ENCODE data around the gene KRTAP5-1. TPM values are rescaled to one million over a fixed set of nuclear protein-coding genes. Genes with fewer than 3 reads are reported as not detected.

The KRTAP5-1 gene
- total and polyA plus RNA-seq, 12 donors = 0.10 TPM; not detected in 11

DNA sequence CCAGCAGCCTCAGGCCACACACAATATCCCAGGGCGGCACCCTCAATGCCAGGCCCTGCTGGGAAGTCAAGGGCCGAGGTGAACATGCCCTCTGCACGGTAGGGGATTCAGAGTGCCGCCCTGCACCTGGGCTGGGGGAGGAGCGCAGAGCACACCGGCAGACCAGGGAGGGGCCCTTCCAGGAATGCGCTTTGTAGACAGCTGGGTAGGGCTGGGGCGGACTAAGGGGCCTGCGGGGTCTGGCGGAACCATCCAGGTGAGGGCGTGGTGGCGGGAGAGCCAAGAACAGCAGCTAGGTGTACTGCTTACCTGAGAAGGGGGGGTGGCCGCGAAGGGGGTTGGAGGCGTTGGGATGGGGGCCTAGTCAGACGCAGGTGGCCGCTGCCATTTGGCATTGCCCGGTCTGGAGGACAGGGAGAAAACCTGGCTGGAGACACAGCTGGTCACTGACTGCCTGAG is 39.0 kb downstream of the KRTAP5-1 start:
- 13 to 18% (median 16%) methylated on average over 9 to 18 of the region's 18 CpGs; no CpG with 5 or more reads in 1 of the 4 donors for WGBS, 4 donors
- TF ChIP-seq, protein P1, sequence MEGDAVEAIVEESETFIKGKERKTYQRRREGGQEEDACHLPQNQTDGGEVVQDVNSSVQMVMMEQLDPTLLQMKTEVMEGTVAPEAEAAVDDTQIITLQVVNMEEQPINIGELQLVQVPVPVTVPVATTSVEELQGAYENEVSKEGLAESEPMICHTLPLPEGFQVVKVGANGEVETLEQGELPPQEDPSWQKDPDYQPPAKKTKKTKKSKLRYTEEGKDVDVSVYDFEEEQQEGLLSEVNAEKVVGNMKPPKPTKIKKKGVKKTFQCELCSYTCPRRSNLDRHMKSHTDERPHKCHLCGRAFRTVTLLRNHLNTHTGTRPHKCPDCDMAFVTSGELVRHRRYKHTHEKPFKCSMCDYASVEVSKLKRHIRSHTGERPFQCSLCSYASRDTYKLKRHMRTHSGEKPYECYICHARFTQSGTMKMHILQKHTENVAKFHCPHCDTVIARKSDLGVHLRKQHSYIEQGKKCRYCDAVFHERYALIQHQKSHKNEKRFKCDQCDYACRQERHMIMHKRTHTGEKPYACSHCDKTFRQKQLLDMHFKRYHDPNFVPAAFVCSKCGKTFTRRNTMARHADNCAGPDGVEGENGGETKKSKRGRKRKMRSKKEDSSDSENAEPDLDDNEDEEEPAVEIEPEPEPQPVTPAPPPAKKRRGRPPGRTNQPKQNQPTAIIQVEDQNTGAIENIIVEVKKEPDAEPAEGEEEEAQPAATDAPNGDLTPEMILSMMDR (IDR thresholded peaks at IDR 0.05) = no peak
- no peak for TF ChIP-seq POLR2A (IDR thresholded peaks at IDR 0.05)
- no peak for DNase-seq
- no peak overlapping the region for H3K27ac ChIP-seq
- intact Hi-C loops (cut with DNase I) = loop anchor here (2.0 to 5.0 kb wide), 2 partner anchors 29 to 81 kb away; partner anchors contain the start of gene KRTAP5-5 (in 1 of the 2)
- H3K9me3 ChIP-seq (replicated peaks in 1 of 3) = no peaks in the 10 kb centered on the region
- H3K36me3 ChIP-seq (replicated peaks in 1 of 2) = no peaks in the 10 kb centered on the region
- H3K4me3 ChIP-seq = no peak overlapping the region
- H3K4me1 ChIP-seq (replicated peaks in 1 of 2) = peaks cover 3 to 23% of the 10 kb centered on the region in 2 donors
- peaks cover 26% of the 10 kb centered on the region for H3K27me3 ChIP-seq

DNA sequence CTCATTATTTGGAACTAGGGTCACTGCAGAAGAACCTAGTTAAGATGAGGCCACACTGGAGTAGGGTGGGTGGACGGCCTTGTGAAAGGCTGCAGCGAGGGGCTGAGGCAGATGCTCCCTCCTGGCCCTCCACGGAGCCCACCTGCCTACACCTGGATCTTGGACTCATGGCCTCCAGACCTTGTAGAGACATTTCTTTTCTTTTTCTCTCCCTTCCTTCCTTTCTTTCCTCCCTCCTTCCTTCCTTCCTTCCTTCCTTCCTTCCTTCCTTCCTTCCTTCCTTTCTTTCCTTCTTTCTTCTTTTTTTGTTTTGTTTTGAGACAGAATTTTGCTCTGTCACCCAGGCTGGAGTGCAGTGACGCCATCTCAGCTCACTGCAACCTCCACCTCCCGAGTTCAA is 39.7 kb downstream of the KRTAP5-1 start:
- Histone ChIP-seq H3K9me3 (replicated peaks in 1 of 3) (no peaks in the 10 kb centered on the region), H3K4me3 (no peak overlapping the region), H3K27me3 (peaks cover 26% of the 10 kb centered on the region), H3K36me3 (replicated peaks in 1 of 2) (no peaks in the 10 kb centered on the region), H3K27ac (no peak overlapping the region), H3K4me1 (replicated peaks in 1 of 2) (peaks cover 3 to 23% of the 10 kb centered on the region in 2 donors)
- no peak for DNase-seq
- intact Hi-C loops (cut with DNase I) = loop anchor here in 1 of 2 donors (5.0 kb wide), 1 partner anchor 82 kb away; the partner anchor contains the start of gene KRTAP5-5
- WGBS, 4 donors = 55 to 77% (median 65%) methylated on average over 5 of the region's 5 CpGs
- TF ChIP-seq POLR2A (IDR thresholded peaks at IDR 0.05) = no peak
- TF ChIP-seq, protein P1 (IDR thresholded peaks at IDR 0.05) = no peak

GRCh38 chr11:1544536-1544935 is 40.5 kb downstream of the KRTAP5-1 start:
- intact Hi-C loops (cut with DNase I) = no loop called here
- no peak overlapping the region for H3K4me3 ChIP-seq
- TF ChIP-seq, protein P1 (IDR thresholded peaks at IDR 0.05) = no peak
- no peak for TF ChIP-seq POLR2A (IDR thresholded peaks at IDR 0.05)

GRCh38 chr11:1543606-1544263 is 41.3 kb downstream of the KRTAP5-1 start:
- no peaks in the 10 kb centered on the region for H3K36me3 ChIP-seq (replicated peaks in 1 of 2)
- no peaks in the 10 kb centered on the region for H3K9me3 ChIP-seq (replicated peaks in 1 of 3)
- intact Hi-C loops (cut with DNase I) = no loop called here
- H3K27me3 ChIP-seq = peaks cover 26% of the 10 kb centered on the region
- peaks cover 3 to 23% of the 10 kb centered on the region in 2 donors for H3K4me1 ChIP-seq (replicated peaks in 1 of 2)
- TF ChIP-seq POLR2A (IDR thresholded peaks at IDR 0.05) = no peak
- TF ChIP-seq, protein P1 (IDR thresholded peaks at IDR 0.05) = no peak
- no peak for DNase-seq
- H3K27ac ChIP-seq = no peak overlapping the region
- WGBS, 4 donors = 65 to 76% (median 71%) methylated on average over 7 to 13 of the region's 13 CpGs
- no peak overlapping the region for H3K4me3 ChIP-seq

More at GRCh38 chr11:1544536-1544935, 40.5 kb downstream of the KRTAP5-1 start:
- no peak overlapping the region for H3K27ac ChIP-seq
- DNase-seq = no peak
- H3K4me1 ChIP-seq (replicated peaks in 1 of 2) = peaks cover 3 to 23% of the 10 kb centered on the region in 2 donors
- H3K9me3 ChIP-seq (replicated peaks in 1 of 3) = no peaks in the 10 kb centered on the region
- 77 to 83% (median 82%) methylated on average over 6 of the region's 6 CpGs; no CpG with 5 or more reads in 1 of the 4 donors for WGBS, 4 donors
- H3K27me3 ChIP-seq = peaks cover 26% of the 10 kb centered on the region
- H3K36me3 ChIP-seq (replicated peaks in 1 of 2) = no peaks in the 10 kb centered on the region

Measured in adrenal gland (tissue), 12 donors.